Measurements from ENCODE around the gene GNG7.
"Not testable (repeated sequence)": the region's sequence is repeated elsewhere in the genome, so short reads cannot be mapped to it uniquely, and the experiment has no call there.

The GNG7 gene

GRCh38 chr19:2474232-2475017 lies 228.1 kb downstream of the GNG7 start:
- Histone ChIP-seq H3K4me1 (ENCODE audit: insufficient read depth, poor library complexity, severe bottlenecking) (no peaks in the 10 kb centered on the region), H3K27me3 (ENCODE audit: insufficient read depth, poor library complexity, severe bottlenecking) (no peaks in the 10 kb centered on the region), H3K27ac (ENCODE audit: poor library complexity, severe bottlenecking) (peak overlapping the region; percentile 76), H3K36me3 (ENCODE audit: low read depth) (peaks cover 23% of the 10 kb centered on the region), H3K4me3 (ENCODE audit: severe bottlenecking) (peak overlapping the region; percentile 89), H3K9me3 (ENCODE audit: severe bottlenecking) (no peaks in the 10 kb centered on the region)
- DNase-seq (ENCODE audit: low spot score) (peak; percentile 89), ATAC-seq (ENCODE audit: low read depth) (peak; percentile 41)
- TF ChIP-seq CTCF (IDR thresholded peaks at IDR 0.05; ENCODE audit: poor library complexity, severe bottlenecking), result peak; percentile 95

- H3K4me1 ChIP-seq (ENCODE audit: insufficient read depth, poor library complexity, severe bottlenecking); H3K36me3 ChIP-seq (ENCODE audit: low read depth); DNase-seq (ENCODE audit: low spot score); ATAC-seq (ENCODE audit: low read depth); H3K4me3 ChIP-seq (ENCODE audit: severe bottlenecking); H3K9me3 ChIP-seq (ENCODE audit: severe bottlenecking); H3K27me3 ChIP-seq (ENCODE audit: insufficient read depth, poor library complexity, severe bottlenecking): not testable (repeated sequence)
- H3K27ac ChIP-seq (ENCODE audit: poor library complexity, severe bottlenecking), result peak overlapping the region; percentile 43
These were observed 232.6 kb downstream of the GNG7 start for GRCh38 chr19:2469915-2470200.

GRCh38 chr19:2469102-2469914 lies 233.2 kb downstream of the GNG7 start:
- ATAC-seq (ENCODE audit: low read depth) (peak; percentile 77), DNase-seq (ENCODE audit: low spot score) (no peak)
- Histone ChIP-seq H3K27ac (ENCODE audit: poor library complexity, severe bottlenecking) (peak overlapping the region; percentile 43), H3K4me1 (ENCODE audit: insufficient read depth, poor library complexity, severe bottlenecking) (peaks cover 5% of the 10 kb centered on the region), H3K9me3 (ENCODE audit: severe bottlenecking) (no peaks in the 10 kb centered on the region), H3K4me3 (ENCODE audit: severe bottlenecking) (no peak overlapping the region), H3K27me3 (ENCODE audit: insufficient read depth, poor library complexity, severe bottlenecking) (no peaks in the 10 kb centered on the region), H3K36me3 (ENCODE audit: low read depth) (no peaks in the 10 kb centered on the region)
- TF ChIP-seq CTCF (IDR thresholded peaks at IDR 0.05; ENCODE audit: poor library complexity, severe bottlenecking), result no peak

GRCh38 chr19:2468596-2468995 lies 233.9 kb downstream of the GNG7 start:
- no peak for TF ChIP-seq CTCF (IDR thresholded peaks at IDR 0.05; ENCODE audit: poor library complexity, severe bottlenecking)
- Histone ChIP-seq H3K4me3 (ENCODE audit: severe bottlenecking) (no peak overlapping the region), H3K27ac (ENCODE audit: poor library complexity, severe bottlenecking) (peak overlapping the region; percentile 43), H3K36me3 (ENCODE audit: low read depth) (no peaks in the 10 kb centered on the region), H3K9me3 (ENCODE audit: severe bottlenecking) (no peaks in the 10 kb centered on the region), H3K4me1 (ENCODE audit: insufficient read depth, poor library complexity, severe bottlenecking) (peaks cover 5% of the 10 kb centered on the region), H3K27me3 (ENCODE audit: insufficient read depth, poor library complexity, severe bottlenecking) (no peaks in the 10 kb centered on the region)
- ATAC-seq (ENCODE audit: low read depth) (no peak), DNase-seq (ENCODE audit: low spot score) (no peak)

- no peaks in the 10 kb centered on the region for H3K36me3 ChIP-seq (ENCODE audit: low read depth)
- peaks cover 5% of the 10 kb centered on the region for H3K4me1 ChIP-seq (ENCODE audit: insufficient read depth, poor library complexity, severe bottlenecking)
- TF ChIP-seq CTCF (IDR thresholded peaks at IDR 0.05; ENCODE audit: poor library complexity, severe bottlenecking), result no peak
- no peaks in the 10 kb centered on the region for H3K9me3 ChIP-seq (ENCODE audit: severe bottlenecking)
- ATAC-seq (ENCODE audit: low read depth) (no peak), DNase-seq (ENCODE audit: low spot score) (no peak)
- H3K27me3 ChIP-seq (ENCODE audit: insufficient read depth, poor library complexity, severe bottlenecking), result no peaks in the 10 kb centered on the region
- H3K4me3 ChIP-seq (ENCODE audit: severe bottlenecking), result no peak overlapping the region
- H3K27ac ChIP-seq (ENCODE audit: poor library complexity, severe bottlenecking), result no peak overlapping the region
These were observed 238.1 kb downstream of the GNG7 start for GRCh38 chr19:2464389-2464788.

- not testable (repeated sequence) for DNase-seq (ENCODE audit: low spot score); H3K4me1 ChIP-seq (ENCODE audit: insufficient read depth, poor library complexity, severe bottlenecking); H3K36me3 ChIP-seq (ENCODE audit: low read depth); ATAC-seq (ENCODE audit: low read depth); H3K27me3 ChIP-seq (ENCODE audit: insufficient read depth, poor library complexity, severe bottlenecking); H3K9me3 ChIP-seq (ENCODE audit: severe bottlenecking); H3K4me3 ChIP-seq (ENCODE audit: severe bottlenecking)
- peak overlapping the region; percentile 46 for H3K27ac ChIP-seq (ENCODE audit: poor library complexity, severe bottlenecking)
These were observed 238.8 kb downstream of the GNG7 start for GRCh38 chr19:2463694-2464093.
